ENCODE measurements around the gene DXO.
"Not testable (repeated sequence)": the region's sequence is repeated elsewhere in the genome, so short reads cannot be mapped to it uniquely, and the experiment has no call there.

DXO gene

DNA sequence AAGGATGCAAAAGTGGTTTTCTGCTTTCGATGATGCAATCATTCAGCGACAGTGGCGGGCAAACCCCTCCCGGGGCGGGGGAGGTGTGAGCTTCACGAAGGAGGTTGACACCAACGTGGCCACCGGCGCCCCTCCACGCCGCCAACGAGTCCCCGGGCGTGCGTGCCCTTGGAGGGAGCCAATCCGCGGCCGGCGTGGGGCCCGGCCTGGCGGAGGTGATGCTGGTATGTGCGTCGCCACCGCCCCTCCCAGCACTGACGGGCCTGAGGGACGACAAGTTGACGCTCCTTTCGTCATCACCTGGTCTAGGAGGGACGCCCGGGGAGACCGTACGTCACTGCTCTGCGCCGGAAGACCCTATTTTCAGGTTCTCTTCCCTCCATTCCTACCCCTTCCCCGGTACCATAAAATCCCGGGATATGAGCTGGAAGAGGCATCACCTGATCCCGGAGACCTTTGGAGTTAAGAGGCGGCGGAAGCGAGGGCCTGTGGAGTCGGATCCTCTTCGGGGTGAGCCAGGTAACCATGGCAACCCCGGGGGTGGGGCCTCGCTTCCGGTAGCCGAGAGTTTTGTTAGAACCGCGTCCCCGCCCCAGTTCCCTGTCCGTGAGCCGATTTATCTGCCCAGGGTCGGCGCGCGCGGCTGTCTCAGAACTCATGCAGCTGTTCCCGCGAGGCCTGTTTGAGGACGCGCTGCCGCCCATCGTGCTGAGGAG is at the start of gene DXO:
DXO (minus strand) TSS at position 146 of the 716 bp plus-strand sequence. CDS start 463 bp downstream, outside the sequence.
- peak; percentile 97 to 98 for DNase-seq (ENCODE audit: low read depth in 2 of 2)

- not testable (repeated sequence) for DNase-seq (ENCODE audit: low read depth in 2 of 2)
Observed at GRCh38 chr6:32014547-32014946, 42.6 kb upstream of the DXO start, which contains the start of gene C4B. Gene C4B, plus strand, starts transcription at chr6:32014795. Its CDS starts 51 bp downstream, at chr6:32014846.

DNA sequence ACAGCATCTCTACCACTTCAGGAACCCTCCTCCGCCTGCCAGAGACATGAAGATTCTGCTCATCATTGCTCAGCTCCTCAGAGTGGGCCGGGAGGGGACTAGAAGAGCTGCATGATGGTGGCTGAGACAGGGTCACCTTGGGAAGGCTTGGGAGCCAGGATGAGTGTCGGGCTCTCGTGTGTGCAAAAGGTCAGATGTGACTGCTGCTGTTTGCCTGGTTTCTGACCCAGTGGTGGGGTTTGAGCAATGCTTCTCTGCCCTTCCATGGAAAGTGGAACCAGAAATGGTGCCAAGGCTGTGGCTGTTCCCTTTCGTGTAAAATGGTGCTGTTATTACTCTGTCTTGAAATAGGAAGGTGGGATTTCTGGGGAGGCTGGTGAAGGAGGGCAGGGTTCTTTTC is 41.8 kb upstream of the DXO start:
- DNase-seq (ENCODE audit: low read depth in 2 of 2), result not testable (repeated sequence)

GRCh38 chr6:32012941-32013617 is 41.1 kb upstream of the DXO start:
- DNase-seq (ENCODE audit: low read depth in 2 of 2), result not testable (repeated sequence)

GRCh38 chr6:32010856-32011530 is 39.1 kb upstream of the DXO start:
- not testable (repeated sequence) for DNase-seq (ENCODE audit: low read depth in 2 of 2)

DNA sequence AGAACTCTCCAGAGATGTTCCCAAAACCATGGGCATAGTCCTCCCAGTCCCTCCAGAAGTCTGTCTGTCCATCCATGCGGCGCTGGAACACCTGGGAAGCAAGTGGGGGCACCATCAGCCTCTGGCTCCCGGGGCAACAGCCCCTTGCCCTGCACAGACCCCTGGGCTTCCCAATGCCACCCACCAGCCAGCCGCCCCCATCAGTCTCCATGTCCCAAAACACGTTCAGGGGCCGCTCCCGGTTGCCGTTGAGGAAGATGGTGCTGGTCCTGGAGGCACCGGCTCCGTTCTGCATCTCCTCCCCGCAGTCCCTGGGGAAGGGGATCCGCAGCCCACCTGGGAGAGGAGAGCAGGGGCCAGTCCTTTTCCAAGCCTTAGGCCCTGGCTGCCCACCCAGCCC is 37.6 kb upstream of the DXO start:
- DNase-seq (ENCODE audit: low read depth in 2 of 2), result not testable (repeated sequence)

DNA sequence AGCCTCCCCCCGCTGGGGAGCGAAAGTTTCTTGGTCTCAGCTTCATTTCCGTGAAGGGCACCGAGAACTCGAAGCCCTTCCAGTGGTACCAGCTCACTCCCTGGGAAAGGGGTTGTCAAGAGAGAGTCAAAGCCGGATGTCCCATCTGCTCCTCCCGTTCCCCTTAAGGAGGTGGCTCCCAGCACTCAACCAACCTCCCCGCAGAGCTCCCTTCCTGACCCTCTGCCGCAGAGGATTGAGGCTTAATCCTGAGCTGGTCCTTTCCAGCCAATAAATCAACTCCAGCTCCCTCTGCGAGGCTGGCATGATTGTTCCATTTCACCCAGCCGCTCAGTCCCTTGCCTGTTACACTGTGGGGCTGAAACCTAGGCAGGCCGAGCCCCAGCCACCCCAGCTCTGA is 36.7 kb upstream of the DXO start:
- not testable (repeated sequence) for DNase-seq (ENCODE audit: low read depth in 2 of 2)

GRCh38 chr6:32008037-32008436 is 36.1 kb upstream of the DXO start:
- not testable (repeated sequence) for DNase-seq (ENCODE audit: low read depth in 2 of 2)

GRCh38 chr6:32007086-32007485 is 35.1 kb upstream of the DXO start:
- not testable (repeated sequence) for DNase-seq (ENCODE audit: low read depth in 2 of 2)

DNA sequence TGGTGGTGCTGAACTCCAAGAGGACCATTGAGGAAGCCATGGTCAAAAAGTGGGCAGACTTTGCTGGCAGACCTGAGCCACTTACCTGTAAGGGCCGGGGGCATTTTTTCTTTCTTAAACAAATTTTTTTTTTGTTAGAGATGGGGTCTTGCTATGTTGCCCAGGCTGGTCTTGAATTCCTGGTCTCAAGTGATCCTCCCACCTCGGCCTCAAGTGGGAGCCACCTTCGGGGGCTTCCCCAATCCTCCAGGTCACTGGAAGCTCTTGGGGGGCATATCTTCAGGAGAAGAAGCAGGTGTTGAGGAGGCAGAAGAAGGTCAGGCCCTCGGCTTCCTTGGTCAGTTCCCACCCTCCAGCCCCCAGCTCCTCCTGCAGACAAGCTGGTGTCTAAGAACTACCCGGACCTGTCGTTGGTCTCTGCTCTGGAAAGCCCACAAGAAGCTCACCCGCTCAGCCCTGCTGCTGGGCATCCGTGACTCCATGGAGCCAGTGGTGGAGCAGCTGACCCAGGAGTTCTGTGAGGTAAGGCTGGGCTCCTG is 34.1 kb upstream of the DXO start:
- DNase-seq (ENCODE audit: low read depth in 2 of 2), result not testable (repeated sequence)

DNA sequence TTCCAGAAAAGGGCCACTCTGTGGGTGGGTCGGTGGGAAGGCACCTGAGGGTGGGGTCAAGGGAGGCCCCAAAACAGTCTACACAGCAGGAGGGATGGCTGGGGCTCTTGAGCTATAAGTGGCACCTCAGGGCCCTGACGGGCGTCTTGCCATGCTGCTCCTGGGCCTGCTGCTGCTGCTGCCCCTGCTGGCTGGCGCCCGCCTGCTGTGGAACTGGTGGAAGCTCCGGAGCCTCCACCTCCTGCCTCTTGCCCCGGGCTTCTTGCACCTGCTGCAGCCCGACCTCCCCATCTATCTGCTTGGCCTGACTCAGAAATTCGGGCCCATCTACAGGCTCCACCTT is 33.6 kb upstream of the DXO start:
- not testable (repeated sequence) for DNase-seq (ENCODE audit: low read depth in 2 of 2)

- DNase-seq (ENCODE audit: low read depth in 2 of 2), result not testable (repeated sequence)
Observed at GRCh38 chr6:32004864-32005537, 33.1 kb upstream of the DXO start.

DNA sequence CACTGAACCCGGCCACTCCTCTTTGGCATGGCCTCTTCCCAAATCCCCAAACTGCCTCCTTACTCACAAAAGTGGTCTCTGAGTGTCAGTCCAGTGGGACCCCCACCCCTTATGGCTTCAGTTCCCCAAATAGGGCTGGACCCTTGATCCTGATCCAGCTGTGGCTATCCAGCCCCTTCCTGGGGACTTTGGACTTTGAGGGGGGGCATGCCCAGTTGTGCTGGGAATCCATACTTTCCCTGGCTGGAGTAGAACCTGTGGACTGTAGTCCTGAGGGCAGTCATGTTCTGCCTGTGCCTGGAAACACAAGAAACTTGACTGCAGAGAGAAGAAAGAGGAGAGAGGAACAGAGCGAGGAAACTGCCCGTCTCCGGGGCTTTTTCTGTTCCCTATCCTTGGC is 32.5 kb upstream of the DXO start:
- not testable (repeated sequence) for DNase-seq (ENCODE audit: low read depth in 2 of 2)

DNA sequence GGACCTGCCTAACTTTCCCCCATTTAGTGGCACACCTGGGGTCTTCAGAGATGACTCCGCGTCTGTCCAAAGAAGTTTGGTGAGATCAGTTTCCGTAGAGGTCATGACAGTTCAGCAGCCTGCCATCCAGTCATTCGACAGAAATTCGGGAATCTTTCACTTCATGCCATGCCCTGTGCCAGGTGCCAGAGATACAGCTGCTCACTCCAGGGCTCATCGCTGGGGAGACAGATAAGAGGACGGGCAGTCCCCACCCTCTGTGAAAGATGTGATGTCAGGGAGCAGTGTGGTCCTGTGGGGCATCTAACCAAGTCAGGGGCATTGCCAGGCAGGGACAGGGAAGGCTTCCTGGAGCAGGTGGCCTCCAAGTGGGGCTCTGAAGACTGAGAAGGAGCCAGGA is 31.4 kb upstream of the DXO start:
- not testable (repeated sequence) for DNase-seq (ENCODE audit: low read depth in 2 of 2)

- DNase-seq (ENCODE audit: low read depth in 2 of 2), result not testable (repeated sequence)
Observed at GRCh38 chr6:32002546-32003268, 30.8 kb upstream of the DXO start.

DNA sequence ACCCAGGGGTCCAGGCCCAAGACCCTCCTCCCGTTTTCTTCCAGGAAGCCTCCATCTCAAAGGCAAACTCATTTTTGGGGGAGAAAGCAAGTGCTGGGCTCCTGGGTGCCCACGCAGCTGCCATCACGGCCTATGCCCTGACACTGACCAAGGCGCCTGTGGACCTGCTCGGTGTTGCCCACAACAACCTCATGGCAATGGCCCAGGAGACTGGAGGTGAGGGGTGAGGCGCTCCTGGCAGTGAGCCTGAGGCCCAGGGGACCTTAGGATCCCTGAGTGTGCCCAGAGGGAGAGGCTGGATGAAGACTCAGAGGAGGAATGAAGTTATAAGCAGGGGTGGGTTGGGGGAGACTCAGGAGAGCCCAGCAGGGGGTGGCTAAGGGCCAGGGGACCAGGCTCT is 24.4 kb upstream of the DXO start:
- not testable (repeated sequence) for DNase-seq (ENCODE audit: low read depth in 2 of 2)

GRCh38 chr6:31994421-31994820 is 22.5 kb upstream of the DXO start:
- not testable (repeated sequence) for DNase-seq (ENCODE audit: low read depth in 2 of 2)

DNA sequence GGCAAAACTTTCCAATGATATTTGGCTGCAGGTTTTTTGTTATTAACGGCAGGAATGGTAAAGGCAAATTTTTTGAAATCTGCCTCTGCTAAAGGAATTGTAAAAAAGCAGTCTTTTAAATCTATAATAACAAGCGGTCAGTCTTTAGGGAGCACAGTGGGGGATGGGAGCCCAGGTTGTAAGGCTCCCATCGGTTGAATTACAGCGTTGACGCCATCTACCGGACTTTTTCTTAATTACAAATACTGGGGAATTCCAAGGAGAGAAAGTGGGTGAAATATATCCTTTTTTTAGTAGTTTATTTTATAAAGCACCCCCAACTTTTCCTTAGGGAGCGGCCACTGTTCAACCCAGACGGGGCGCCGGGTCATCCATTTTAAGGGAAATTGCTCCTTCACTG is 17.4 kb upstream of the DXO start:
- DNase-seq (ENCODE audit: low read depth in 2 of 2), result not testable (repeated sequence)

DNA sequence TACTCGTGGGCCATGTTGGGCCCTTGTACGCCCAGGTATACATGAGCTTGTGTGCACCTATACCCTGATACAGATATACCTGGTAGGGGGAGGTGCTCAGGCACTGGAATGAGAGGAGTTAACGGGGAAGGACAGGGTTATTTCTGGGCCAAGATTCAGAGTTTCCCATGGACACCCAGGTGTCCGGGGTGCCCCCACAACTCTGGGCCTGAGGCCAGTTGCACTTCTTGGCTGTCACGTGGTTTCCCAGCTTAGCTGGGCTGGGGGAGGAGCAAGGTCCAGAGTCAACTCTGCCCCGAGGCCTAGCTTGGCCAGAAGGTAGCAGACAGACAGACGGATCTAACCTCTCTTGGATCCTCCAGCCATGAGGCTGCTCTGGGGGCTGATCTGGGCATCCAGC is 9.8 kb upstream of the DXO start, which contains the start of gene C4A:
C4A (plus strand) TSS at position 314 of the 400 bp plus-strand sequence; CDS start at position 365, 51 bp downstream.
- DNase-seq (ENCODE audit: low read depth in 2 of 2), result not testable (repeated sequence)

DNA sequence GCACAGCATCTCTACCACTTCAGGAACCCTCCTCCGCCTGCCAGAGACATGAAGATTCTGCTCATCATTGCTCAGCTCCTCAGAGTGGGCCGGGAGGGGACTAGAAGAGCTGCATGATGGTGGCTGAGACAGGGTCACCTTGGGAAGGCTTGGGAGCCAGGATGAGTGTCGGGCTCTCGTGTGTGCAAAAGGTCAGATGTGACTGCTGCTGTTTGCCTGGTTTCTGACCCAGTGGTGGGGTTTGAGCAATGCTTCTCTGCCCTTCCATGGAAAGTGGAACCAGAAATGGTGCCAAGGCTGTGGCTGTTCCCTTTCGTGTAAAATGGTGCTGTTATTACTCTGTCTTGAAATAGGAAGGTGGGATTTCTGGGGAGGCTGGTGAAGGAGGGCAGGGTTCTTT is 9.1 kb upstream of the DXO start:
- DNase-seq (ENCODE audit: low read depth in 2 of 2), result not testable (repeated sequence)
